GM18858 (cell line): Measurements from ENCODE around the gene ZNF366.
A peak's percentile ranks its signal among the peaks of the same experiment; 100 is the strongest.

Source experiments
- ATAC-seq: cut with Tn5 transposase; IDR thresholded peaks from one replicate; pipeline ENCODE4 v1.9.1; 2021; ENCODE audit not compliant: unreplicated experiment

Gene ZNF366

DNA sequence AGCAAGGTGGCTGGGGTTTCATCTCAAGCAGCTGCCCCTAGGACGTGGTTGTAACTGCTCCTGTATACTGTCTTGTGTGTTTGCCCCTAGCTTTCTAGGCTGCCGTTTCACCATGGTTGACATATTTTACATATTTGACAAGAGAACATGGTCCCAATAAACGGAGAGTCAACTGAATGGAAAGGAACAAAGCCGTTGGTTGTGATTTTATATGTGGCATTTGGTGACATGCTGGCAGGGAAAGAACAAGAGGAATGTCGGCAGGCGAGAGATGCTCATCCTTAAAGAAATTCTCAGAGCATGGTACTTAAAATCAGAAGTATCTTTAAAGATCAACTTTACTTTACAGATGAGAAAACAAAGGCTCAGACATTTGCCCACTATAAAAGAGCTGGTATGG is 11.8 kb downstream of the ZNF366 start:
- ATAC-seq, result no peak

DNA sequence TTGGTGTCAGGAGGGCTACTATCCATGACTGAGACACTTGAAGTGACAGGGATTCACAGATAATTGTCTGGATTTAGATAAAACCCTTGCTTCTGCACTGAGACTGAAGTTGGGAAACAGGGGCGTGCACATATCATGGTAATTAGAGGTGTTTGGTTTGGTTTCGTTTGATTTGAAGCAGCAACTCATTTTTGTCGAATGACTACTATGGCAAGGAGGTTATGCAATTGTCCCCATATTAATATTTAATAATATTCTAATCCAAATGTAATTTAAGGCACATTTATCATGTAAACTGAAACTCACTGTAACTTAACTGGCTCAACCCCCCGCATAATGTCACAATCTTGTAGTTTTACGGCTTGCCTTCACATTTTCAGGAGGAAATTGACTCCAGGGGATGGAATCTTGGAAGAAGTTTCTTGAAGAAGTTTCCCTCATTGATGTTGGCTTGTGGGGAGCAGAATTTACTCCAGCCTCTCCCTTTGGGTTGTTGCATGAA is 12.5 kb downstream of the ZNF366 start:
- no peak for ATAC-seq

DNA sequence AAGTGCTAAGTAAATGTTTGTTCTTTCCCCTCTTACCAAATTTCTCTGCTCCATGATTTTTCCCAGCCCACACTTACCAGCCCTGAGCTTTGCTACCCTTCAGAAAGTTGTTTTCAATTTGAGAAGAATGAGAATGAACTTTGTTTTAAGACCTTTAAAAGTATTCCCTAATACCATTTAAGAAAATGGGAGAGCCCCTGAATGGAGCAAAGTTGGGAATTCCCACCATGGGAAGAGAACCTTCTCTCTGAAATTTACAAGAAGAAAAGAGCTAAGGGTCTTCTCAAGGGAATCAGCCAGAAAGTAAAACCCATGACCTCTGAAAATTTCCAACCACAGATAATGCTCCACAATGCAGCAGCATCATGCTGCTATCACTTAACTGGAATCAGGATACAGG is 17.7 kb downstream of the ZNF366 start:
- ATAC-seq, result no peak

DNA sequence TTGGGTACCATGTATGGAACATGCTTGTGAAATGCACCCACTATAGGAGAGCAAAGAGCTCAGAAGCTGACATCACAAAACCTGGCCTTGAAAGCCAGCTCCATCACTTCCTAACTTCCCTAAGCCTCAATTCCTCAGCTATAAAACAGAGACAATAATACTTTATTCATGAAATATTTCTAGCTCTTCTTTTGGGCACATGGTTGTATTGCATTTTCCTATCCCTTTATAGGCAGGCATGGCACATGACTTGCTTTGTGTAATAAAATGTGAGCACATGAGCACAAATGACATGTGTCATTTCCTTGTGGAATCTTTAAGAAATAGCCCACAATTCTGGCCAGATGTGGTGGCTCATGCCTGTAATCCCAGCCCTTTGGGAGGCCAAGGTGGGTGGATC is 18.5 kb downstream of the ZNF366 start:
- no peak for ATAC-seq

DNA sequence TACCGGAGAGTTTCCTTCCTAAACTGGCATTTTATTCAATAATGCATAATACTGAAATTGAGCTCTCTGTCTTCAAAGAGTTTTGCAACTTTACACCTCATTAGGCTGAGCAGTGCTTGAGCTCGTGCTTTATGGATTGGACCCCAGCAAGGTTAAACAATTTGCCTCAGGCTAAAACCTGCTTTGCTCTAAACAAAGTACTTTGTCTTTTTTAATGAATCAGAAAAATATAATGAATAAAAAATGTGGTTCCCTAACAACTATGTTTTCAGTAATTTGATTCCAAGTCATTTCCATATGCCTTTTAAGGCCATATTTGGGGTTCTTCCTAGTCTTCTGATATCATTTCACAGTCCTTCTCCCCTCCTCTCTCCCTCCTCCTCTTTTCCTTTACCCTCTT is 20.0 kb downstream of the ZNF366 start:
- no peak for ATAC-seq

DNA sequence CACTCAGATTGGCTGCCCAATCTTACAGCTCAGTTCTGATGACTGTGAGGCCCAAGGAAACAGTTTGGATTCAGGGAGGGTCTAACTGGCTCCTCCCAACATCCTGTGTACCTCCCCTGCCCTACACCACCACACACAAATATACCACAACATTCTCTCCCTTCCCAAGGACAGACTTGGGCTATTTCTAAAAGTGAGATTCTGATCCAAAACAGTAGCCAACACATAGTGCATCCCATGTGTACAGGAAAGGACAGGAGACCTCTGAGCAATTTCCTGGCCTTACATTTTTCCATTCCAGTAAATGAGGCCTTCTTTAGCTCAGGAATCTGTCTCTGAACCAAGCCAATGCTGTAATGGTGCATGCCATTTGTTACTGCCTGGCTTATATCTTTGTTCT is 20.8 kb downstream of the ZNF366 start:
- no peak for ATAC-seq

DNA sequence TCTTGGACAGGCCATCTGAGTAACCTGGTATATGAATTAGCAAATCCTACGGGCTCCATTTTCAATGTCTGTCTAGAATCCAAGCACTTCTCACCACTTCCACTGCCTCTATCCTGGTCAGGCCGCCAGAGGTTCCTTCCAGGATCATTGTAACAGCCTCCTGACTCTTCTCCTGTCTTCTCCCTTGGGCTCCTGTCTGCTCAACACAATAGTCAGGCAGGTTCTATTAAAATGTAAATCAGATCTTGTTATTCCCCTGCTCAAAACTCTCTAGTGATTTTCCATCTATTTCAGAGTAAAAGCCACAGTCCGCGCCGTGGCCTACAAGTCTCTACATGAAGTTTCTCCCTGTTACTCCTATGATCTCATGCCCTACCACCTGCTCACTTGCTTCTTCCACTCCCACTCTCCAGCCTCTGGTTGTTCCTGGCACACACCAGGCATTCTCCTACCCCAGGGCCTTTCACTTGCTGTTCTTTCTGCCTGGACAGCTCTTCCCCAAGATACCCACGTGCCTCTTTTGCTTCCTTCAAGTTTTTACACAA is 21.7 kb downstream of the ZNF366 start:
- no peak for ATAC-seq

DNA sequence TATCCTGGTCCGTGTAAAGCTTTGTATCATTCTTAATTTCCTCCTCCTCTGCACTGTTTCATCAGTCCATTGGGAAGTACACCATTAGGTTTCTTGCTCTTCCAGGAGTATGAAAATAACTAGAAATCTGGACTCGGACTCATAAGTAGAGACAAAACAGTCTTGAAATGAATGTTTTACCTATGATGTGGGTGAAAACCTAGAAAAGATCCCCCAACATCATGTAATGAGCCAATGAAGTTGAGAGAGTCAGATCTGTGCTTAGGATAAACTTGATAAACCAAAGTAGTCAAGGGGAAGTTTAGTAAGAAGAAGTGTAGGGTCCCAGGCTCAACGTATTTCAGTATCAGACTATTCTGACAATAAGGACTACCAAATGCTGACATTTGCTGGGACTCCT is 25.2 kb downstream of the ZNF366 start:
- ATAC-seq, result no peak

DNA sequence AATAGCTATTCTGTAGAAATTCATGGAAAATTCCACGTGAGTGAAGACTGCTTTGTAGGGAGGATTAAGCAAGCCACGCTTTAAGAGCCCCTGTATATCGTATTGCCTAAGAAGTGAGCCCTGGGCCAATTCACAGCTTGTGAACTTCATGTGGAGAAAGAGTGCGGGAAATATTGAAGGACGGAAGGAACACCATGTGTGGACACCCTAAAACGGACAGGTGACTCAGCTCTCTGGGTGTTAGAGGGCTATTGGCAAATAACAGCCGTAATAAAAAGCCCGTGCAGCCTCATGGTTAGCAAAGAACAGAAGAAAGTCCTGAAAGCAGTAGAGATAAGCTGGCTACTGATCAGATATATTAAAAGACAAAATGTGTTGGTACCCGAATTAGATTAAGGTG is 26.4 kb downstream of the ZNF366 start:
- ATAC-seq, result no peak

DNA sequence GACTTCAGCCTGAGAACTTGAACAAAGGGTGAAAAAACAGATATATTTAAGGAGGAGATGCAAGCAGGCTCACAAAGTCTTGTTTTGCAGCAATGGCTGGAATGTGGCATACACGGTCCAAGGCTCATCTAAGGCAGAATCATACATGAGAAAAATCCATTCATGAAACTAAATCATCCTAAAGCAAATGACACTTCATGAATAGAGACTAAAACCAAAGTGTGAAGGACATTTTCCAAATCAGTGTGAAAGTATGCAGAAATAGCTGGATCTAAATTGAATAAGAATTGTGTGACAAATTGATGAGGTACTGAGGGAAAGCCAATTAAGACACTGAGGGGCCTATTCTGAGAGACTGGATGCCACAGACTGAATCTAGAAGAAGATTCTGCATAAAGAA is 27.3 kb downstream of the ZNF366 start:
- no peak for ATAC-seq

DNA sequence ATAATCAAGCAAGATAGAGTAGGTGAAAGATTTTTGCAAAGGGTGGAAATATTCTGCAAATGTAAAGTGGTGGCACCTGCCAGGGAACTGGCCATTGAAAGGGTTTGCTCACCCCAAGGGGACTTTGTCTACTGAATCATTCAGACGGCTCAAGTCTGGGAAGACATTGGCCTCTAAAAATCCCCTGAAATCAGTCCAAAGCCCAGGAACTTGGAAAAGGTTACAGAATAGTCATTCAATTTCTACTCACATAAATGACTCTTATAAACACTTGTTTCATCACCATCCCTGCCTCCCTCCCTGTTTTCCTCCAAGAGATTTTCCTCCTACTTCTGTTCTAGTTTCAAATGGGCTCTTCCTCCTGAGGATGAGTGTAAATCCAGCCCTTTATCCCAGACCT is 28.5 kb downstream of the ZNF366 start:
- ATAC-seq, result no peak

DNA sequence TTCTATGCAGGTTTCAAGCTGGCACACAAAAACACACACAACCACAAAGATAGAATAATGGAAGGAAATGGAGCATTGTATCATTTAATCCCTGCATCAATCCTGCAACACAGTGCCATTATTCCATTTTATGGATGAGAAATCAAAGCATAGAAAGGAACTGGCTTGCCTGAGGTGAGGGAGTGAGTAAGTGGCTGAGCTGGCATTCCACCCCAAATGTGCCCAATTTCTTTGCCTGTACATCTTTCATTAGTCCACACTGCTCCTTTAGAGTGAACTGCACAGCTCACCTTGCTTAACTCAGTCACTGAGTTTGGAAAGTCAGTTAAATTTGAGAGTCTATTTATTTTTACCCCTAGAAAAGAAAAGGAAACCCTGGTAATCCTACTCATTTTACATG is 28.9 kb downstream of the ZNF366 start:
- no peak for ATAC-seq

DNA sequence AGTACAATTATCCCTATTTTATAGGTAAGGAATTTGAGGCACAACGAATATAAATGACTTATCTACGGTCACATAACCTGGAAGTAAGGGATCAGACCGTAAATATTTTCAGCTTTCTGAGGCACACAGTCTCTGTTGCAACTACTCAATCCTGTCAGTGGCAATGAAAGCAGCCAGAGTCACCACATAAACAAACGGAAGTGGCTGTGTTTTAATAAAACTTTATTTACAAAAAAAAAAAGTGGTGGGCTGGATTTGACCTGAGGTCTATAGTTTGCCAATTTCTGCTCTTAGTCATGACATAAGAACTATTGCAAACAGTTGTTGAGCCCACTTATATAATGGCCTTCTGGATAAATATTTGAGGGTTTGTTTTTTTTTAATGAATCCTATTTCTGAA is 29.6 kb downstream of the ZNF366 start:
- no peak for ATAC-seq

DNA sequence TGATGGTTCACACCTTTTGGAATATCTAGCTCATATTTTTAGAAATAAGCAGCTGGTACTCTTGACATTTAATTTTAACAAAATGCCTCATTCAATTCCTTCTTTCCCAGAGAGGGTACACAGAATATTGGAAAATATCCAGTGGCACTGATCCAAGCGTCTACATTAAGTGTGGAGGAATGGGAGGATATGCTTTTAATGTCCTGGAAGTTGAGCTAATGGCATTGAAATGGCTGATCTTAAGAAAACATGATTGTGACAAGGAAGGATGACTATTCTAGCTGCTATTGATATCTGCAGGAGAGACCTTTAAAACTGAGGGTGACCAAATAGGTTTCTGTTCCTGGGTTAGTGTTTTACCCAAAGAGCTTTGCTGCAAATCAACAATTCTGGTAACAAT is 30.0 kb downstream of the ZNF366 start:
- no peak for ATAC-seq

DNA sequence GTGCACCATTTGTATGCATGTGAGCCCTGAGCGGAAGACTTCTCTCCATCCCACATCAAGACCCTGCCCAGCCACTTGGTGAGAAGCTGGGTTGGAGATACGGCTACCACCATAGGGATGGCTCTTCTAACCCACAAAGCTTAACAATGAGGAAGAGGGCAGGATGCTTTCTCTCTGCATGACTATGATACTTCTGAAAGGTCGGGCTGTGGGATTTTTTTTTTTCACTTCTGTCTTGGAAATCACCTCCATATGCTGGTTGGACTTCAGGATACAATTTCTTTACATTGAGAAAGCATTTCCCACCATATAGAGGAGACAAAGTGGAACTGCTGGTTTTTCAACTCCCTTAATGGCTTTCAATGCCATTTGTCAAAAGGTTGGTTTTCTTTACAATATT is 30.5 kb downstream of the ZNF366 start:
- ATAC-seq, result peak; percentile 44

DNA sequence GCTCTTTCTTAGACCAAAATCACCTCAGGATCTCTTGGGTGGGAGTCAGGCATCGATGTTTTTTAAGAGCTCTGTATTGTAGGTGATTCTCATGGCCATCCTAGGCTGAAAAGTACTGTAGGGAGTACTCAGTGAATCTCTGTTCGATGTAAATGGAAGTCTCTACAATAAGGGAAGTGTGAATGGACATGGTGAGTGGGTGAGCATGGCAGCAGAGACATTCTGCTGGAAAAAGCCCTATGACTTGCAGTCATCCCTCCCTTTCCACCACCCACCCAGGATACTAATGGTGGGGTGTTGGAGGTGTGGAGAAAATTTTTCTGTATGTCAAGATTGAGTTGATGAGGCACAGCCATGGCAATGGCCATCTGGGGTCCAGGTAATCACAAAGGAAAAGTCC is 30.9 kb downstream of the ZNF366 start:
- ATAC-seq, result no peak

DNA sequence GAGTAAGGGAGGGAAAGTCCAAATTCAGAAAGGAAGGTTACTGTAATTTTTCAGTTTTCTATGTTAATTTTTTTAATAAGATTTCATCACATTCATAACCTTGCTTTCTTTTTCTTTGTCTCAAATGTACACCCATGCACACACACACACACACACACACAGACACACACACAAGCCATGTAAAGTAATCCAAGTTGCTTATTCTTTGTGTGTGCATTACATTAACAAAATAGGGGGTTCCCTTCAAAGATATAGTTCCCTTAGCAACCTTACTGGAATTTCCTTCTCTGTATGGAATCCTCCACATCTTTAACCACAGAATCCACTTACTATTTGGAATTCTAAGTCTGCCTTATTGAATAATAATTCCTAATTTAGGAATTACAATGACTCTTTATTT is 32.7 kb downstream of the ZNF366 start:
- ATAC-seq, result no peak

DNA sequence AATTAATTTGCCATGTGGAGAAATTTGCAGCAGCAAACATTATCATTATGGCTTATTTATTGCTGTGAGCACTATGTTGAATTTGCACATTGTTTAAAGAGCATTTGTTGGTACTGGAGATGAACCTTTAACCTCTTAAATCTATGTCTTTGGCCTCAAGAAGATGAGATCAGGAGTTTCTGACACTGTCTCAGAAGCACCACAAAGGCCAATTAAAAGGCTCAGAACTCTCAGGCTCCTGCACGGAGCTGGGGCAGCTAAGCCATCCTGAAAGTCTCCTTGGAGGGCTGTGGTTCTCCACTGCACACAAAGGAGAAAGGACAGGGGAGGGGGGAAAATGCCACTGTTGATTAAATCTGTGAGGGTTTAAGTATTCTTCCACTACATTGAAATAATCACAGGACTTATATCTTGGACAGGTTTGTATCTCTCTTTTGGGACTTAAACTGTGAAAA is 33.1 kb downstream of the ZNF366 start:
- no peak for ATAC-seq

DNA sequence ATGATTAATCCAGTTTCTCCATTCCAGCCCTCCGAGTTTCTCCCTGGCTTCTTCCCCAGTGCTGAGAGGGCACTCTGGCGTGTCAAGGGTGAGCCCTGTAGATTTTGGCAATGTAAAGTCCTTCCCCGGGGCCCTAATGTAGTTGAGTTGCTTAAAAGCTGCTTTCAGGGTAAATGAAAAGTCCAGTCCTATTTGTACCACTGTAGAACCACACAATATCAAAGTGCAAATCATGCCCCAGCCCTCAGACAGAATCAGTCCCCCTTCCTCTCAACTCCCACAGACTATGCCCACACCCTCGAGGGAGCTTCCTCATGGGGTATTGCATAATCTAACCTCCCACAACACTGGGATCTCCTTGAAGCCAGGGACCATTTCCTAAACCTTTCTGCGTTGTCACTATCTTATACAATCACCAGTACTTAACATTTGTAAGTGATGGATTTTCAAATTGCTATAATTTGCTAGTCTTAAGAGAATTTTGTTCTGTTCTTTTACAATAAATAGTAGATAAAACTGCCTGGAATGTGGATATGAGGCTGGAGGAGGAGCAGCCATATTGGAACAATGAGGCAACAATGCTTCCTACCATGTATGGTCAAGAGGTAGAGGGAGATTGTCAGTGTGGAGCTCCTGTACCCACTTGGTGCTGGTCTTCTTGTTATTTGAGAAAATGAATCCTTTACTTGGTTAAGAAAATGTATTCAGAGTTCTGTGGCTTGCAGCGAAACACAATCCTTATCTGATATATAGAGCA is 34.4 kb downstream of the ZNF366 start:
- ATAC-seq, result no peak

DNA sequence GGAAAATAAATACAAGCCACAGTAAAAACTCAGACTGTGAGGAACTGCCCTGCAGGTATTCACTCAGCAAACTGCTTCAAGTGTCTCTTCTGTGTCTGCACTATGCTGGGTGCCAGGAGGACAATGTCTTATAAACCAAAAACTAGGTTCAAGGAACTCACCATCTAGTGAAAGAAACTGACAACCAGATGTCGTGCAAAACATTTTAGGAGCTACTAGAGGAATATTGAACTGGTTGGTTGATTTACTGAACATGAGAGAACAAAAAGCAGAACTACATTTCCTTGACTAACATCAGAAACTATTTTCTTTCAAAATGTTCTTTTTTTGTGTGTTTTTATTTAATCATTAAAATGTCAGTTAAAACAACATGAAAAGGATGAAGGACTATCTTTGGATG is 35.2 kb downstream of the ZNF366 start:
- ATAC-seq, result no peak

DNA sequence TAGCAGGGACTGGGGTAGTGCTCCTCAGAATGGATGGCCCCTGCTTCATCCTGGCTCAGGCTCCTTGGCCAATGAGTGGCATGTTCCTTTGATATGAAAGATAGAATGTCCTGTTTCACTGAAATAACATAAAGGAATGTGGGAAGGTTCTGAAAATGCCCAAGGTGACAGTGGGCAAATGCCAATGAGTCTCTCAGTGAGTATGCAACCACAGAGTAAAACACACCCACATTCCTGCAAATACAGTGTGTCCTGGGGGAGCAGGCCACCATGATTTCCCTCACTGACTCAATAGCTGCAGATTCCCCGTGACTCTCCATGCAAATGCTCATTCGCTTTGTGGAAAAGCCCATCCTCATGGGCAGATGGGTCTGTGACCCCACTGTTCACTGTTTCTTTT is 36.4 kb downstream of the ZNF366 start:
- ATAC-seq, result no peak

DNA sequence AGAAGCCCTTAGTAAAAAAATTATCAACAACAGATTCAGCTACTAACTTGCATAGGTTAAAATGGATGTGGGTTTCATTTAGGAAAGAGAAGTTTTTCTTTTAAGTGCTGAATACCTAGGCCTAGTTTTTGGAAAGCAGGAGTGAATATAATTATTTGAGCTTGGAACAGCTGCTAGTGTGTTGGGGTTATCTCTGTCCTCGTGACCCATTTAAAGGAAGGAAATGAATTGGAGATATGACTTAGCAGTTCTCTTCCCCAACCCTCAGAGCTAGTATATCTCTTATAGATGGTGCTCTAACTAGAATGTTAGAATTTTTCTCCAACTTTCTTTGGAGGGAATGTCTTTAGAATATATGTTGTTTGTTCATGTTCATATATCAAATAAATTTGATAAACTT is 38.6 kb downstream of the ZNF366 start:
- no peak for ATAC-seq

DNA sequence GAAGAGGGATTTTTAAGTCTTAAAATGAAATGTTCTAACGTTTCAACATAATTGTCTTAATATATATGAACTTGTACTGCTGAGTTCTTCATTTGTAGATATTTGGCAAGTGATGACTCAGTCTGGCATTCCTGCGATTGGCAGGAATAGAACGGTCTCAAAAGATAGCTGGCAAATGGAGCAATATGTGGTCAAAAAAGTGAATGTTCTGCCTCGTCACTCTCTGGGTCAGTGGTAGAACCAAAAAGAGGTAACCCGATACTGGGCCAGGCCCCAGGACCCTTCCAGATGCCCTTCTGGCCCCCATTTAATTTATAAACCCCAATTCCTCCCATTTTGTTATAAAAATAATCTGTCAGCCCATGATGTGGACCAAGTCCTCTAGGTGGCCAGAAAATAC is 39.2 kb downstream of the ZNF366 start:
- no peak for ATAC-seq
